GM18508 (cell line): Measurements from ENCODE around the gene HOXA2.

Experiments
- ATAC-seq: cut with Tn5 transposase; IDR thresholded peaks from one replicate; pipeline ENCODE4 v1.9.1; 2021; ENCODE audit warnings: moderate number of reproducible peaks; ENCODE audit not compliant: insufficient read depth, unreplicated experiment

HOXA2 gene

GRCh38 chr7:27126596-27127327, 24.3 kb upstream of the HOXA2 start:
- ATAC-seq = no peak

DNA sequence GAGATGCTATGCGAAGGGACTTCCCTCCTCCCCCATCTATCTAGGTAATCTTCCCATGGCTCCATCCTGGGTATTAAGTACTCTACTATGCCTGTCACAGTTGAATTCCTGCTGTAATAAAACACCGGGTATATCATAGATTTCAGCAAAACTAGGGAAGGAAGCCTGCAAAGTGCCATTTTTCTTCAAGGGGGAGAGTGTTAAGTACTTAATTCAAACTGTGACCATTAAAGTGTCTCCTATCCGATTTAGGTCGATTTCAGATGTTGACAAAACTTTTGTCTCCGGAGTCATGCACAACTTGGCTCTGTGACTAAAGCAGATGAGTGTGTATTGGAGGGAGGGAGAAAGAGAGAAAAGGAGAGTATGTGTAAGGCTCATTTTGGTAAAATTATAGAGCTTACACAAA, 23.5 kb upstream of the HOXA2 start:
- no peak for ATAC-seq

DNA sequence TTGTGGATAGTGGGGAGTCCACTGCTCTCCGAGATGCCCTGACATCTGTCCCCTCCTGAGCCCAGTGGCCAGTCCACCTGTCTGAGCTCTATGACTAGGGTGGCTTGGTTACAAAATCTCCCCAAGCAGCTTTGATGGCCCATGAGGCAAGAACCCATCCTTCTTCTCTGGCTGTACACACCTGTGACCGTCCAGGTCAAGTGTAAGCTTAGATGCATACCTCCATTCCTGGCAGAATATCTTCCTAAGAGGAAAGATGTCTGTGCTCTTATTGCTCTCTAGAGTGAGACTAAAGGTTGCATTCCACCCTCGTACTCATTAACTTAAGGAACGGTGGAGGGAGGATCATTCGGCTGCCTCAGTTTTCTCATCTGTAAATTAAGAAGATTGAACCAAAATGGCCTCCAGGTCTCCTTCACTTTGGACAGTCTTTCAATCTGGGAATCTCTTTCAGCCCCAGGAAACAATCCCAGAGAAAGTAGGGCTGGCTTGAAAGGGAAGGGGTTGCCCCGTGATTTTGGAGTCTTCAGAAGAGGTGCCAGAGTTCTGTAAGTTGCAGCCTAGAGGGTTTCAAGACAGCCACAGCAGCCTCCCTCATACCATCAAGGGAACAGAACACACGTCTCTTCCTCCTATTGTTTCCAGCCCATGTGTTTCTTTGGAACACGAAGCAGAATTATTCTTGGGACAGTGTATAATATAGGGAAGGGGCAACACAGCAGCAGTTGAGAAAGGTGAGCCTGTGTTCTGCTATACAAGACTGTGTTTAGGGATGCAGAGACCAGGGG, 22.6 kb upstream of the HOXA2 start:
- ATAC-seq = no peak

GRCh38 chr7:27124096-27124901, 21.8 kb upstream of the HOXA2 start:
- ATAC-seq = no peak

- ATAC-seq = no peak
Observed at GRCh38 chr7:27123477-27124053, 21.1 kb upstream of the HOXA2 start.

DNA sequence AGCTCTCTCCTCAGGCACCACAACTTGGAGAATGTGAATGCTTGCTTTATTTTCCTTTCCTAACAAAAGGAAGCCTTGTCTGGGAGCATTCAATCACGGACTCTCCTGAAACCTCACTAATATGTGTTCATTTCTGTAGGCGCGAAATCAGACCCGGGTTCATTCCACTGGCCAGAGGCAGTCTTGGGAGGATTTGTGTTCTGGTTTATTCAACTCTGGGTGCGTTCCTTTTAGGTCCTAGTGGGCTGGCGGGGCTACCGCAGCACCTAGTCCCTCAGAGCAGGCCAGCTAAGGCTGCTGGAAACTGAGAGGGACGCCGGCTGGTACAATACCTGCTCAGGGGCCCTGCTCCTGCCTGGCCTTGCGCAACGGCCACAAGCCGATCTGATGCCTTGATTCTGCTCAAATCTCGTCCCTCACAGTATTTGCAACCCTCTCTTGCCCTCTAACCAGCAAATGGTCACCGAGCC, 20.6 kb upstream of the HOXA2 start:
- no peak for ATAC-seq

GRCh38 chr7:27122077-27122910, 19.8 kb upstream of the HOXA2 start:
- ATAC-seq = no peak

- ATAC-seq = no peak
Observed at GRCh38 chr7:27121684-27122076, 19.2 kb upstream of the HOXA2 start.

GRCh38 chr7:27119412-27119911, 17.0 kb upstream of the HOXA2 start:
- no peak for ATAC-seq

DNA sequence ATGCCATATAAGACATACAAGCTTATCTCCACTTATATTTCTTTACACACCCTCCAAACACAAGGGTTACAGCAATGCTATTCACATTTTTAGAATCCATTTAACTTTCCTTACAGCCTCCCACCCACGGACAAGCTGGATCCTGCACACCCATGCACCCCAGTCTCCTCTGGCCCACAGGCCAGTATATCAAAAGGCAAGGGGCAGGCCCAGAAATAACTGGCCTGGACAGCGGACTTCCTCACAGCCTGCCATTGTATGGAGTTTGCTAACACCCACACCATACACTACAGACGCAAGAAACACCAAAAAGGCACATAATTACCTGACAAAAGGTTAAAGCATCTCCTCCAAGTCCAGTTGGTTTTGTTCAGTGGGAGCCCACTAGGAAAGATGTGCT, 16.1 kb upstream of the HOXA2 start:
- no peak for ATAC-seq

GRCh38 chr7:27117887-27118491, 15.5 kb upstream of the HOXA2 start:
- ATAC-seq = no peak

DNA sequence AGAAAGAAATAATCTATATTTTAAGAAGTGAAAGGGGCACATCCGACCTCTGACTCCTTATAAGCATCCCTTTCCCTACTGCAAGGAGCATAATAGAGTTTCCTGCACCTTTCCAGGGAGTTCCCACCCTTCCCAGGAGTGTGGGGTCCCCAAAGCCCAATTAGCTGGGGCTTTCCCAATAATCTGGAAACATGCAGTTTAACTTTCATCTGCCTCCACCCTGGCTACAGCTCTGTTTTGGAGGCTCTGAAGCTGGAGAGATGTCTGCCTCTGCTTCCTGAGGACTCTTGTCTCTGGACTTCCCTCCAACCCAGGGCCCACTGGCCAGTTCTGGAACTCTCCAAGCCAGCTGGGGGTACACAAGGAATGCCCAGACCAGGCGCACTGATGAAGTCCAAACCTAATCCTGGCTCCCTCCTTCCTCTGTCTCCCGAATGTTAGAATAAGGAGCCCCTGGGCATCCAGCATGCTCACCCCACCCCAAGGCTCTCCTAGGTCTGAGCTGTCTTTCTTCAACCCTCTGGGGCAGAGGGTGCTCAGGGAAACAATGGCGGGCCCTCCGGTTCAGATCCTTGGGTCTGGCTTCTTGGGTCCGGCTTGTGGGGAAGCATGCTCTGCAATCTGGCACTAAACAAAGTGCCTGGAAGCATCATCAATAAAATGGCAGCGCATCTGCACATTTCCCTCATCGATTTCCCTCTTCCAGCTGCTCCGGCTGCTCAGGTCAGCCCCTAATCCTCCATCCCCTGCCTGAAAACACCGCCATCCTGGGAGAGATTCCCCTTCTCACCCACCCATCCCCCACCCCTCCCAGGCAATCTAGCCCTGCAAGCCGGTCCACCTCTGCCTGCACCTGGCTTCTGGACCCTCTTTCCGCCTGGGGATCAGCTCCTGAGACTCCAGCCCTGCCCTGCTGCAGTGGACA, 14.7 kb upstream of the HOXA2 start:
- no peak for ATAC-seq

- no peak for ATAC-seq
Observed at GRCh38 chr7:27116031-27116961, 13.8 kb upstream of the HOXA2 start.

- ATAC-seq = no peak
Observed at GRCh38 chr7:27115221-27116026, 12.9 kb upstream of the HOXA2 start.

- ATAC-seq = no peak
Observed at GRCh38 chr7:27114881-27115220, 12.4 kb upstream of the HOXA2 start.
